ENCODE measurements around the gene PLA2G1B.

Gene PLA2G1B
- 0 reads per million in 3 donors for total RNA-seq

GRCh38 chr12:120327593-120327992 is at the start of gene PLA2G1B:
TSS of gene PLA2G1B (minus strand) at chr12:120327779. CDS start at chr12:120327753, 26 bp downstream.
- no peak for DNase-seq
- H3K4me3 ChIP-seq (ENCODE audit: insufficient read depth, low read depth, low read length, poor library complexity, severe bottlenecking), result no peak within 1 kb of the TSS
- H3K4me1 ChIP-seq (ENCODE audit: control insufficient read depth, insufficient read depth, low read length, poor library complexity, severe bottlenecking), result no peaks in the 10 kb centered on the region
- H3K27me3 ChIP-seq (replicated peaks; ENCODE audit: control insufficient read depth, insufficient read depth, low read length, poor library complexity, severe bottlenecking), result no peaks in the 10 kb centered on the region
- no peaks in the 10 kb centered on the region for H3K36me3 ChIP-seq (ENCODE audit: control insufficient read depth, insufficient read depth, low read length)
- H3K9me3 ChIP-seq (ENCODE audit: control insufficient read depth, low read length), result no peaks in the 10 kb centered on the region
- no peak within 1 kb of the TSS for H3K27ac ChIP-seq (ENCODE audit: insufficient read depth, low read length, poor library complexity, severe bottlenecking)

- no peaks in the 10 kb centered on the region for H3K36me3 ChIP-seq (ENCODE audit: control insufficient read depth, insufficient read depth, low read length)
- DNase-seq, result no peak
- H3K4me3 ChIP-seq (ENCODE audit: insufficient read depth, low read depth, low read length, poor library complexity, severe bottlenecking), result no peak overlapping the region
- no peaks in the 10 kb centered on the region for H3K4me1 ChIP-seq (ENCODE audit: control insufficient read depth, insufficient read depth, low read length, poor library complexity, severe bottlenecking)
- H3K9me3 ChIP-seq (ENCODE audit: control insufficient read depth, low read length), result no peaks in the 10 kb centered on the region
- H3K27me3 ChIP-seq (replicated peaks; ENCODE audit: control insufficient read depth, insufficient read depth, low read length, poor library complexity, severe bottlenecking), result no peaks in the 10 kb centered on the region
- H3K27ac ChIP-seq (ENCODE audit: insufficient read depth, low read length, poor library complexity, severe bottlenecking), result no peak overlapping the region
Measured at GRCh38 chr12:120376934-120377572, 49.5 kb upstream of the PLA2G1B start.

- Histone ChIP-seq H3K4me1 (ENCODE audit: control insufficient read depth, insufficient read depth, low read length, poor library complexity, severe bottlenecking) (no peaks in the 10 kb centered on the region), H3K4me3 (ENCODE audit: insufficient read depth, low read depth, low read length, poor library complexity, severe bottlenecking) (no peak overlapping the region), H3K27me3 (replicated peaks; ENCODE audit: control insufficient read depth, insufficient read depth, low read length, poor library complexity, severe bottlenecking) (no peaks in the 10 kb centered on the region), H3K27ac (ENCODE audit: insufficient read depth, low read length, poor library complexity, severe bottlenecking) (no peak overlapping the region), H3K9me3 (ENCODE audit: control insufficient read depth, low read length) (no peaks in the 10 kb centered on the region), H3K36me3 (ENCODE audit: control insufficient read depth, insufficient read depth, low read length) (no peaks in the 10 kb centered on the region)
- no peak for DNase-seq
Measured at GRCh38 chr12:120376416-120376815, 48.8 kb upstream of the PLA2G1B start.

GRCh38 chr12:120376009-120376408 is 48.4 kb upstream of the PLA2G1B start:
- Histone ChIP-seq H3K27me3 (replicated peaks; ENCODE audit: control insufficient read depth, insufficient read depth, low read length, poor library complexity, severe bottlenecking) (peaks cover 3% of the 10 kb centered on the region), H3K9me3 (ENCODE audit: control insufficient read depth, low read length) (no peaks in the 10 kb centered on the region), H3K4me1 (ENCODE audit: control insufficient read depth, insufficient read depth, low read length, poor library complexity, severe bottlenecking) (no peaks in the 10 kb centered on the region), H3K27ac (ENCODE audit: insufficient read depth, low read length, poor library complexity, severe bottlenecking) (no peak overlapping the region), H3K4me3 (ENCODE audit: insufficient read depth, low read depth, low read length, poor library complexity, severe bottlenecking) (no peak overlapping the region), H3K36me3 (ENCODE audit: control insufficient read depth, insufficient read depth, low read length) (no peaks in the 10 kb centered on the region)
- no peak for DNase-seq

GRCh38 chr12:120373683-120374082 is 46.1 kb upstream of the PLA2G1B start:
- Histone ChIP-seq H3K9me3 (ENCODE audit: control insufficient read depth, low read length) (no peaks in the 10 kb centered on the region), H3K27ac (ENCODE audit: insufficient read depth, low read length, poor library complexity, severe bottlenecking) (no peak overlapping the region), H3K27me3 (replicated peaks; ENCODE audit: control insufficient read depth, insufficient read depth, low read length, poor library complexity, severe bottlenecking) (peaks cover 21% of the 10 kb centered on the region), H3K4me3 (ENCODE audit: insufficient read depth, low read depth, low read length, poor library complexity, severe bottlenecking) (no peak overlapping the region), H3K4me1 (ENCODE audit: control insufficient read depth, insufficient read depth, low read length, poor library complexity, severe bottlenecking) (peaks cover 5% of the 10 kb centered on the region), H3K36me3 (ENCODE audit: control insufficient read depth, insufficient read depth, low read length) (no peaks in the 10 kb centered on the region)
- no peak for DNase-seq

- H3K4me3 ChIP-seq (ENCODE audit: insufficient read depth, low read depth, low read length, poor library complexity, severe bottlenecking), result no peak overlapping the region
- peaks cover 17% of the 10 kb centered on the region for H3K4me1 ChIP-seq (ENCODE audit: control insufficient read depth, insufficient read depth, low read length, poor library complexity, severe bottlenecking)
- no peak for DNase-seq
- H3K27me3 ChIP-seq (replicated peaks; ENCODE audit: control insufficient read depth, insufficient read depth, low read length, poor library complexity, severe bottlenecking), result peaks cover 42% of the 10 kb centered on the region
- no peaks in the 10 kb centered on the region for H3K36me3 ChIP-seq (ENCODE audit: control insufficient read depth, insufficient read depth, low read length)
- H3K27ac ChIP-seq (ENCODE audit: insufficient read depth, low read length, poor library complexity, severe bottlenecking), result no peak overlapping the region
- H3K9me3 ChIP-seq (ENCODE audit: control insufficient read depth, low read length), result no peaks in the 10 kb centered on the region
Measured at GRCh38 chr12:120370343-120371243, 43.0 kb upstream of the PLA2G1B start.

GRCh38 chr12:120369603-120370342 is 42.2 kb upstream of the PLA2G1B start:
- Histone ChIP-seq H3K27ac (ENCODE audit: insufficient read depth, low read length, poor library complexity, severe bottlenecking) (no peak overlapping the region), H3K9me3 (ENCODE audit: control insufficient read depth, low read length) (no peaks in the 10 kb centered on the region), H3K4me3 (ENCODE audit: insufficient read depth, low read depth, low read length, poor library complexity, severe bottlenecking) (peak overlapping the region; percentile 39), H3K36me3 (ENCODE audit: control insufficient read depth, insufficient read depth, low read length) (no peaks in the 10 kb centered on the region), H3K4me1 (ENCODE audit: control insufficient read depth, insufficient read depth, low read length, poor library complexity, severe bottlenecking) (peaks cover 17% of the 10 kb centered on the region), H3K27me3 (replicated peaks; ENCODE audit: control insufficient read depth, insufficient read depth, low read length, poor library complexity, severe bottlenecking) (peaks cover 42% of the 10 kb centered on the region)
- DNase-seq, result no peak

GRCh38 chr12:120368789-120369602 is 41.4 kb upstream of the PLA2G1B start, which contains the start of gene MSI1:
TSS of gene MSI1 (minus strand) at chr12:120369164. CDS start at chr12:120369091, 73 bp downstream.
- Histone ChIP-seq H3K27me3 (replicated peaks; ENCODE audit: control insufficient read depth, insufficient read depth, low read length, poor library complexity, severe bottlenecking) (peaks cover 42% of the 10 kb centered on the region), H3K36me3 (ENCODE audit: control insufficient read depth, insufficient read depth, low read length) (no peaks in the 10 kb centered on the region), H3K4me3 (ENCODE audit: insufficient read depth, low read depth, low read length, poor library complexity, severe bottlenecking) (peak within 1 kb of the TSS; percentile 39), H3K9me3 (ENCODE audit: control insufficient read depth, low read length) (no peaks in the 10 kb centered on the region), H3K27ac (ENCODE audit: insufficient read depth, low read length, poor library complexity, severe bottlenecking) (no peak within 1 kb of the TSS), H3K4me1 (ENCODE audit: control insufficient read depth, insufficient read depth, low read length, poor library complexity, severe bottlenecking) (peaks cover 17% of the 10 kb centered on the region)
- DNase-seq, result no peak

Data from effector memory CD4-positive, alpha-beta T cell (primary cell).